Panc1 (cell line): Measurements from ENCODE around the gene NFATC1. TPM values are rescaled to one million over a fixed set of nuclear protein-coding genes. Genes with fewer than 3 reads are reported as not detected.
A peak's percentile ranks its signal among the peaks of the same experiment; 100 is the strongest.

Experiments
- ATAC-seq: fragments of 200-7000 bp; cut with Tn5 transposase; 2 replicates; pipeline ENCODE4 v1.9.1; 2020; ENCODE audit warnings: mild to moderate bottlenecking, moderate library complexity
- BruUV-seq: library from RNA; stranded (reverse); fragments of 400-500 nt; replicated peaks from 2 replicates; lab custom pipeline; 2021; lab: Mats Ljungman, UMichigan
- CTCF ChIA-PET: fragments of 300-600 bp; sonication (Branson Sonifier 250); formaldehyde crosslinking; loops from one replicate; lab custom pipeline; 2022; ENCODE audit warnings: antibody characterized with exemption; lab: Charles Lee
- POLR2A ChIA-PET: fragments of 300-600 bp; sonication (Branson Sonifier 250); formaldehyde crosslinking; loops from one replicate; lab custom pipeline; 2022; ENCODE audit warnings: antibody characterized with exemption; lab: Charles Lee
- DNase-seq: peaks from one replicate; pipeline ENCODE4 v3.0.0-alpha.2; 2010; ENCODE audit warnings: low read depth, low spot score
- H3K27ac ChIP-seq: 2 replicates; pipeline ENCODE4 v1.5.1; 2011; ENCODE audit warnings: mild to moderate bottlenecking, low read length, inconsistent platforms
- H3K27me3 ChIP-seq: fragments of 200-500 bp; sonication (Bioruptor generic); 2 replicates; pipeline ENCODE4 v1.6.0; 2014; ENCODE audit warnings: low read length, inconsistent platforms; ENCODE audit not compliant: control insufficient read depth, insufficient read depth
- H3K36me3 ChIP-seq: fragments of 200-500 bp; sonication (Bioruptor generic); 2 replicates; pipeline ENCODE4 v1.5.1; 2014; ENCODE audit warnings: inconsistent platforms, mild to moderate bottlenecking, low read length, moderate library complexity; ENCODE audit not compliant: control insufficient read depth, insufficient read depth
- H3K4me1 ChIP-seq: 2 replicates; pipeline ENCODE4 v1.5.1; 2011; ENCODE audit warnings: inconsistent platforms, mild to moderate bottlenecking, low read length, moderate library complexity; ENCODE audit not compliant: control insufficient read depth, insufficient read depth
- H3K4me3 ChIP-seq, 2 experiments: 2 replicates each; pipeline ENCODE4 v1.5.1; 2011 to 2012; ENCODE audit warnings: low read depth in 2 of 2, low read length in 2 of 2, mild to moderate bottlenecking in 2 of 2, inconsistent platforms in 1 of 2, moderate library complexity in 1 of 2
- H3K9me3 ChIP-seq: fragments of 200-500 bp; sonication (Bioruptor generic); 2 replicates; pipeline ENCODE4 v1.5.1; 2014; ENCODE audit warnings: low read depth, mild to moderate bottlenecking, inconsistent platforms, low read length, moderate library complexity; ENCODE audit not compliant: control insufficient read depth, insufficient read depth
- CTCF ChIP-seq: fragments of 450-650 bp; IDR thresholded peaks from 2 replicates; pipeline ENCODE4 v1.5.1; 2017; ENCODE audit warnings: mild to moderate bottlenecking
- POLR2AphosphoS5 ChIP-seq: IDR thresholded peaks from 2 replicates; pipeline ENCODE4 v1.6.1; 2012; ENCODE audit warnings: mild to moderate bottlenecking, low read depth, low read length, moderate library complexity
- REST ChIP-seq, 2 experiments: IDR thresholded peaks; 2 replicates each; pipeline ENCODE4 v1.6.1; 2011 to 2012; ENCODE audit warnings: low read depth in 2 of 2, control low read depth in 1 of 2, low read length in 1 of 2, mild to moderate bottlenecking in 1 of 2, moderate library complexity in 1 of 2; ENCODE audit not compliant: insufficient read depth in 1 of 2
- SIN3A ChIP-seq: IDR thresholded peaks from 2 replicates; pipeline ENCODE4 v1.6.1; 2012; ENCODE audit warnings: low read depth, mild to moderate bottlenecking, low read length, moderate library complexity, borderline replicate concordance; ENCODE audit not compliant: insufficient read depth
- TCF7L2 ChIP-seq: IDR thresholded peaks from 2 replicates; pipeline ENCODE4 v1.6.1; 2011; ENCODE audit warnings: mild to moderate bottlenecking, low read depth, low read length, inconsistent platforms
- in situ Hi-C: cut with HindIII; loops from 2 replicates; pipeline ENCODE4 v1.10.0; 2016; ENCODE audit warnings: low sequenced_read_pairs, low pct_unique_long_range_greater_than_20kb
- intact Hi-C: fragments of 100-400 bp; cut with micrococcal nuclease; formaldehyde crosslinking; loops from one replicate; pipeline ENCODE4 v1.10.0; 2022; ENCODE audit not compliant: unreplicated experiment
- total RNA-seq: library from RNA; stranded (reverse); gene quantifications from one replicate; pipeline ENCODE4 v1.2.1, GENCODE V29; 2021; ENCODE audit not compliant: unreplicated experiment

NFATC1 gene
- total RNA-seq, 1 experiment from 2014 or later, result 30.8 TPM

GRCh38 chr18:79377187-79377891 is 18.4 kb upstream of the NFATC1 start:
- no peak for TF ChIP-seq POLR2AphosphoS5
- TF ChIP-seq TCF7L2, result no peak
- no peak for TF ChIP-seq REST (IDR thresholded peaks at IDR 0.05; ENCODE audit: insufficient read depth in 1 of 2, low read depth in 2 of 2, low read length in 1 of 2)
- TF ChIP-seq SIN3A, result no peak
- no peak for TF ChIP-seq CTCF
- ATAC-seq (no peak), DNase-seq (no peak)
- intact Hi-C loops (no loop called here), in situ Hi-C loops (no loop called here)
- no TSS peak for BruUV-seq
- Histone ChIP-seq H3K36me3 (no peaks in the 10 kb centered on the region), H3K4me1 (no peaks in the 10 kb centered on the region; the same call in 1 of the 2 replicates), H3K27me3 (no peaks in the 10 kb centered on the region), H3K27ac (no peak overlapping the region), H3K9me3 (no peaks in the 10 kb centered on the region), H3K4me3 (no peak overlapping the region)
- CTCF ChIA-PET, result interaction anchor here (0.7 kb wide), 1 partner anchor 235 kb away, joined by 7 read pairs; no protein-coding TSS in a partner anchor
- POLR2A ChIA-PET, result no interaction called here

GRCh38 chr18:79378536-79379250 is 17.0 kb upstream of the NFATC1 start:
- no TSS peak for BruUV-seq
- no peak for DNase-seq
- no peaks in the 10 kb centered on the region for H3K36me3 ChIP-seq
- no peak overlapping the region for H3K4me3 ChIP-seq
- ChIA-PET CTCF (interaction anchor here (0.5 to 1.3 kb wide), 7 partner anchors 10 to 480 kb away, joined by 3 to 7 read pairs (median 3); no protein-coding TSS in a partner anchor), POLR2A (no interaction called here)
- no peaks in the 10 kb centered on the region; the same call in 1 of the 2 replicates for H3K4me1 ChIP-seq
- H3K27ac ChIP-seq, result no peak overlapping the region
- no peak for TF ChIP-seq CTCF
- TF ChIP-seq POLR2AphosphoS5, result no peak; the same call in 1 of the 2 replicates
- no peak for TF ChIP-seq SIN3A
- TF ChIP-seq TCF7L2, result no peak
- TF ChIP-seq REST (IDR thresholded peaks at IDR 0.05; ENCODE audit: insufficient read depth in 1 of 2, low read depth in 2 of 2, low read length in 1 of 2), result 0 out of 4 replicates have a peak, but pooled peaks of 1 of the 2 experiments have one; percentile 46
- H3K27me3 ChIP-seq, result no peaks in the 10 kb centered on the region; the same call in 1 of the 2 replicates
- ATAC-seq, result peak; percentile 82
- intact Hi-C loops, result no loop called here
- in situ Hi-C loops, result no loop called here
- H3K9me3 ChIP-seq, result no peaks in the 10 kb centered on the region
